HepG2 (cell line): ENCODE measurements around the gene TRPT1. TPM values are rescaled to one million over a fixed set of nuclear protein-coding genes. Genes with fewer than 3 reads are reported as not detected.

Experiments used
- ATAC-seq: fragments of 200-7000 bp; cut with Tn5 transposase; 3 replicates; pipeline ENCODE4 v1.9.1; 2020; ENCODE audit warnings: mild to moderate bottlenecking, moderate library complexity
- BruUV-seq: library from RNA; stranded (reverse); fragments of 400-500 nt; replicated peaks from 2 replicates; lab custom pipeline; 2021; lab: Mats Ljungman, UMichigan
- CTCF ChIA-PET: fragments of 300-600 bp; formaldehyde crosslinking; extraction: SDS; loops from one replicate; lab custom pipeline; 2021; ENCODE audit warnings: low total read pairs, inconsistent platforms, low intra/inter-chr PET ratio; lab: Yijun Ruan, JAX
- POLR2A ChIA-PET: fragments of 350-600 bp; sonication (Branson Sonifier 250); formaldehyde crosslinking; loops from one replicate; lab custom pipeline; 2020; ENCODE audit warnings: antibody characterized with exemption, inconsistent platforms; lab: Yijun Ruan, JAX
- DNase-seq: peaks from one replicate; pipeline ENCODE4 v3.0.0-alpha.2; 2015; ENCODE audit warnings: low spot score
- FAIRE-seq: peaks from 3 replicates; lab custom pipeline; 2011; peaks lifted over from hg19 to GRCh38; lab: Jason Lieb, UNC
- H2AFZ ChIP-seq: one replicate; pipeline ENCODE4 v1.6.1; 2011; ENCODE audit warnings: low read length, inconsistent platforms
- H3K27ac ChIP-seq: fragments of 300-600 bp; 3 replicates; pipeline ENCODE4 v1.8.0; 2011; ENCODE audit warnings: mixed run types, mild to moderate bottlenecking, mixed read lengths, low read length, inconsistent platforms; ENCODE audit not compliant: insufficient read depth; ENCODE audit errors: extremely low read length
- H3K27me3 ChIP-seq, 2 experiments: fragments of 200-600 bp in 1 of 2; 2 replicates in 1 of 2; 3 replicates in 1 of 2; pipeline versions ENCODE4 v1.6.0 to v1.8.0; 2011; ENCODE audit warnings: low read length in 2 of 2, mild to moderate bottlenecking in 2 of 2, moderate library complexity in 2 of 2, inconsistent platforms in 1 of 2; ENCODE audit not compliant: insufficient read depth in 2 of 2, control insufficient read depth in 1 of 2
- H3K36me3 ChIP-seq, 2 experiments: fragments of 200-600 bp in 1 of 2; replicated peaks in 1 of 2; 2 replicates in 1 of 2; 3 replicates in 1 of 2; pipeline versions ENCODE4 v1.5.1 to v1.8.0; 2011; ENCODE audit warnings: low read length in 2 of 2, inconsistent platforms in 1 of 2; ENCODE audit not compliant: insufficient read depth in 2 of 2, control insufficient read depth in 1 of 2
- H3K4me1 ChIP-seq: 2 replicates; pipeline ENCODE4 v1.5.1; 2012; ENCODE audit warnings: low read length, inconsistent platforms; ENCODE audit not compliant: insufficient read depth
- H3K4me2 ChIP-seq: 2 replicates; pipeline ENCODE4 v1.6.0; 2011; ENCODE audit warnings: low read depth, low read length, inconsistent platforms
- H3K4me3 ChIP-seq, 3 experiments: fragments of 200-600 bp in 1 of 3; sonication (generic), shearing (Covaris generic) in 1 of 3; replicated peaks in 1 of 3; 2 replicates each; pipeline ENCODE4 v1.5.1; 2011 to 2016; ENCODE audit warnings: low read length in 3 of 3, inconsistent platforms in 2 of 3, low read depth in 2 of 3, mild to moderate bottlenecking in 2 of 3, control low read depth in 1 of 3, mixed read lengths in 1 of 3; ENCODE audit not compliant: insufficient read depth in 1 of 3
- H3K79me2 ChIP-seq: one replicate; pipeline ENCODE4 v1.6.1; 2011; ENCODE audit warnings: low read length, inconsistent platforms; ENCODE audit not compliant: insufficient read depth
- H3K9ac ChIP-seq: 2 replicates; pipeline ENCODE4 v1.6.0; 2011; ENCODE audit warnings: mild to moderate bottlenecking, low read depth, low read length, inconsistent platforms; ENCODE audit not compliant: insufficient read depth
- H3K9me3 ChIP-seq: 2 replicates; pipeline ENCODE4 v1.5.1; 2012; ENCODE audit warnings: mild to moderate bottlenecking, low read length
- H4K20me1 ChIP-seq: 2 replicates; pipeline ENCODE4 v1.6.0; 2011; ENCODE audit warnings: inconsistent platforms, mild to moderate bottlenecking, low read length, moderate library complexity; ENCODE audit not compliant: insufficient read depth
- AGO1 ChIP-seq: fragments of 200-400 bp; formaldehyde crosslinking; IDR thresholded peaks from 2 replicates; pipeline ENCODE4 v1.6.1; 2017; ENCODE audit warnings: mild to moderate bottlenecking, low read depth, low read length, moderate library complexity; ENCODE audit not compliant: poor library complexity, severe bottlenecking
- SALL1 ChIP-seq: sonication (generic); formaldehyde crosslinking; IDR thresholded peaks from 2 replicates; pipeline ENCODE4 v1.8.0; 2022; ENCODE audit warnings: mild to moderate bottlenecking, missing genetic modification reagents
- SKIL ChIP-seq: sonication (generic); formaldehyde crosslinking; IDR thresholded peaks from 2 replicates; pipeline ENCODE4 v1.8.0; 2022; ENCODE audit warnings: missing genetic modification reagents, mild to moderate bottlenecking, moderate library complexity, borderline replicate concordance
- SP5 ChIP-seq: IDR thresholded peaks from 2 replicates; pipeline ENCODE4 v1.6.1; 2016; ENCODE audit warnings: low read depth, borderline replicate concordance
- TOPORS ChIP-seq: sonication (generic); formaldehyde crosslinking; IDR thresholded peaks from 2 replicates; pipeline ENCODE4 v1.8.0; 2023; ENCODE audit warnings: mild to moderate bottlenecking, missing genetic modification reagents
- ZNF589 ChIP-seq: sonication (generic); formaldehyde crosslinking; conservative IDR thresholded peaks from 2 replicates; pipeline ENCODE4 v1.8.0; 2022; ENCODE audit warnings: mild to moderate bottlenecking, moderate library complexity, missing genetic modification reagents
- ZNF775 ChIP-seq: sonication (generic); formaldehyde crosslinking; IDR thresholded peaks from 2 replicates; pipeline ENCODE4 v1.4.0; 2020; ENCODE audit warnings: missing genetic modification reagents, mild to moderate bottlenecking, moderate library complexity, borderline replicate concordance
- WGBS: methylation state at CpG from one replicate; pipeline ENCODE4 v1.1.6; 2017; ENCODE audit warnings: low lambda C conversion rate; 5-methylcytosine and 5-hydroxymethylcytosine counted together
- in situ Hi-C: cut with HindIII; loops from 2 replicates; pipeline ENCODE4 v1.10.0; 2017; ENCODE audit warnings: low pct_unique_long_range_greater_than_20kb; ENCODE audit not compliant: extremely low pct_ligation_motif_present
- intact Hi-C: fragments of 100-400 bp; cut with micrococcal nuclease; formaldehyde crosslinking; loops from one replicate; pipeline ENCODE4 v1.10.0; 2022; ENCODE audit not compliant: unreplicated experiment
- polyA plus RNA-seq, 8 experiments: library from polyadenylated mRNA; depleted of rRNA in 3 of 8; stranded (reverse) in 7 of 8; unstranded in 1 of 8; fragments of >200 nt; fragmentation: Illumina TruSeq in 4 of 8; extraction: Trizol in 4 of 8; gene quantifications; 2 replicates each; pipeline versions ENCODE4 v1.2.1 to v1.2.3, GENCODE V29; 2011 to 2016; ENCODE audit warnings: low read depth in 4 of 8, missing spikeins in 1 of 8, mixed read lengths in 1 of 8; ENCODE audit not compliant: insufficient read depth in 1 of 8
- total RNA-seq, 5 experiments: library from RNA; depleted of rRNA; stranded (reverse); fragments of >200 nt; fragmentation: Illumina TruSeq; extraction: Trizol; gene quantifications; 2 replicates each; pipeline ENCODE4 v1.2.3, GENCODE V29; 2016; ENCODE audit warnings: low read depth in 1 of 5
- TF ChIP-seq, protein P1 (sequence below): sonication (generic); formaldehyde crosslinking; IDR thresholded peaks from 2 replicates; pipeline ENCODE4 v1.4.0; 2020; ENCODE audit warnings: missing genetic modification reagents, low read depth, mild to moderate bottlenecking, borderline replicate concordance
- TF ChIP-seq, protein P2 (sequence below), 2 experiments: sonication (generic) in 1 of 2; formaldehyde crosslinking in 1 of 2; IDR thresholded peaks; 2 replicates each; pipeline versions ENCODE4 v1.4.0 to v1.6.1; 2018 to 2020; ENCODE audit warnings: missing genetic modification reagents in 2 of 2, borderline replicate concordance in 1 of 2, low read depth in 1 of 2, mild to moderate bottlenecking in 1 of 2, missing biosample characterization in 1 of 2
- TF ChIP-seq, protein P3 (sequence below): sonication (generic); formaldehyde crosslinking; IDR thresholded peaks from 2 replicates; pipeline ENCODE4 v1.4.0; 2020; ENCODE audit warnings: missing genetic modification reagents
- TF ChIP-seq, protein P4 (sequence below): sonication (generic); formaldehyde crosslinking; IDR thresholded peaks from 2 replicates; pipeline ENCODE4 v1.4.0; 2020; ENCODE audit warnings: missing genetic modification reagents

TRPT1 gene
- total and polyA plus RNA-seq, 2 of the 13 experiments (the other 11 are each of a cell fraction or from before 2014, with no cell fraction given) = 24.8 to 40.7 TPM

DNA sequence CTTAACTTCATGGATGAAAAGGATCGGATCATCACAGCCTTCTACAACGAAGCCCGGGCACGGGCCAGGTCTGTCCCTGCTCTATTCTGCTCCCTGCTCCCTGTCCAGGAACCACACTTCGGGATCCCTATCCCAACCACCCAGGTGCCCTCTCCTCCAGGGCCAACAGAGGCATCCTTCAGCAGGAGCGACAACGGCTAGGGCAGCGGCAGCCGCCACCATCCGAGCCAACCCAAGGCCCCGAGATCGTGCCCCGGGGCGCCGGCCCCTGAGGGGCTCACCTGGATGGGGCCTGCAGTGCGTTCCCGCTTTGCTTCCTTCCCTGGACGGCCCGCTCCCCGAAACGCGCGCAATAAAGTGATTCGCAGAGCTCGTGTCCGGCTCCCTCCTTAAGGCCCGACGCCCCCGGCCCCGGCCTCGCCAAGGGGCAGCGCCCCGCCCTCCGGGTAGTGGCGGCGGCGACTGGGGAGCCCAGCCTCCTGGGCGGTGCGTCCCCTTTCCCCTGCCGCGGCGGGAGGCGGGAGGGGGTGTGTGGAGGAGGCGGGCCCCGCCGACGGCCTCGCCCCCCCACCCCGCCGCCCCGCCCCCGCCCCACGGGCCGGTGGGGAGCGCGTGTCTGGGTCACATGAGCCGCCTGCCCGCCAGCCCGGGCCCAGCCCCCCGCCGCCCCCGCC is 8.1 kb upstream of the TRPT1 start, which contains the start of gene VEGFB:
VEGFB (plus strand) TSS at position 672 of the 674 bp plus-strand sequence. CDS start 250 bp downstream, outside the sequence.
- Histone ChIP-seq H3K9ac (peak within 1 kb of the TSS; percentile 68), H3K27ac (peak within 1 kb of the TSS; percentile 43), H2AFZ (no peak within 1 kb of the TSS), H3K79me2 (peaks cover 3% of the 10 kb centered on the region), H3K4me2 (peak within 1 kb of the TSS; percentile 76), H3K9me3 (no peaks in the 10 kb centered on the region), H3K27me3 (no peaks in the 10 kb centered on the region), H4K20me1 (no peaks in the 10 kb centered on the region), H3K4me1 (peaks cover 74% of the 10 kb centered on the region), H3K4me3 (peak within 1 kb of the TSS; percentile 60 to 80 (median 76)), H3K36me3 (no peaks in the 10 kb centered on the region; a peak in 1 of 5 replicates)
- FAIRE-seq = no peak
- ChIA-PET POLR2A (interaction anchor here (1.6 to 1.8 kb wide), 2 partner anchors 8 to 12 kb away, joined by 6 to 7 read pairs; partner anchors contain the start of genes NUDT22 and TRPT1), CTCF (no interaction called here)
- in situ Hi-C loops = no loop called here
- BruUV-seq = no TSS peak
- peak; percentile 8; the same call in 2 of the 3 replicates for ATAC-seq
- DNase-seq = no peak
- WGBS = 12% methylated on average over 12 of the region's 62 CpGs
- intact Hi-C loops = no loop called here
- peak; percentile 3; the same call in 1 of the 2 replicates for TF ChIP-seq TOPORS (CRISPR knock-in tag)
- peak; percentile 41; the same call in 1 of the 2 replicates for TF ChIP-seq SP5
- no peak for TF ChIP-seq ZNF775 (CRISPR knock-in tag)
- peak; percentile 51; the same call in 1 of the 2 replicates for TF ChIP-seq SALL1 (CRISPR knock-in tag)
- TF ChIP-seq, protein P1, sequence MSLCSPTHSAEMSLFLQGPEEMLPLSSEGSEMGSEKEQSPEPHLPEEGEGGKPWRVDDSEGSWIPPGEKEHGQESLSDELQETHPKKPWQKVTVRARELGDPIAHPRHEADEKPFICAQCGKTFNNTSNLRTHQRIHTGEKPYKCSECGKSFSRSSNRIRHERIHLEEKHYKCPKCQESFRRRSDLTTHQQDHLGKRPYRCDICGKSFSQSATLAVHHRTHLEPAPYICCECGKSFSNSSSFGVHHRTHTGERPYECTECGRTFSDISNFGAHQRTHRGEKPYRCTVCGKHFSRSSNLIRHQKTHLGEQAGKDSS (CRISPR knock-in tag) = 0 out of 2 replicates have a peak, but pooled peaks have one; percentile 42
- TF ChIP-seq, protein P2, sequence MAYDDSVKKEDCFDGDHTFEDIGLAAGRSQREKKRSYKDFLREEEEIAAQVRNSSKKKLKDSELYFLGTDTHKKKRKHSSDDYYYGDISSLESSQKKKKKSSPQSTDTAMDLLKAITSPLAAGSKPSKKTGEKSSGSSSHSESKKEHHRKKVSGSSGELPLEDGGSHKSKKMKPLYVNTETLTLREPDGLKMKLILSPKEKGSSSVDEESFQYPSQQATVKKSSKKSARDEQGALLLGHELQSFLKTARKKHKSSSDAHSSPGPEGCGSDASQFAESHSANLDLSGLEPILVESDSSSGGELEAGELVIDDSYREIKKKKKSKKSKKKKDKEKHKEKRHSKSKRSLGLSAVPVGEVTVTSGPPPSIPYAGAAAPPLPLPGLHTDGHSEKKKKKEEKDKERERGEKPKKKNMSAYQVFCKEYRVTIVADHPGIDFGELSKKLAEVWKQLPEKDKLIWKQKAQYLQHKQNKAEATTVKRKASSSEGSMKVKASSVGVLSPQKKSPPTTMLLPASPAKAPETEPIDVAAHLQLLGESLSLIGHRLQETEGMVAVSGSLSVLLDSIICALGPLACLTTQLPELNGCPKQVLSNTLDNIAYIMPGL (CRISPR knock-in tag; IDR thresholded peaks at IDR 0.05; ENCODE audit: borderline replicate concordance in 1 of 2, low read depth in 1 of 2) = peak in 1 of 2 experiments; percentile 38; a peak in 2 of 4 replicates
- TF ChIP-seq ZNF589 (CRISPR knock-in tag) = 0 out of 2 replicates have a peak, but pooled peaks have one; percentile 33
- TF ChIP-seq SKIL (CRISPR knock-in tag) = 0 out of 2 replicates have a peak, but pooled peaks have one; percentile 38
- TF ChIP-seq AGO1 = peak; percentile 87
- TF ChIP-seq, protein P3, sequence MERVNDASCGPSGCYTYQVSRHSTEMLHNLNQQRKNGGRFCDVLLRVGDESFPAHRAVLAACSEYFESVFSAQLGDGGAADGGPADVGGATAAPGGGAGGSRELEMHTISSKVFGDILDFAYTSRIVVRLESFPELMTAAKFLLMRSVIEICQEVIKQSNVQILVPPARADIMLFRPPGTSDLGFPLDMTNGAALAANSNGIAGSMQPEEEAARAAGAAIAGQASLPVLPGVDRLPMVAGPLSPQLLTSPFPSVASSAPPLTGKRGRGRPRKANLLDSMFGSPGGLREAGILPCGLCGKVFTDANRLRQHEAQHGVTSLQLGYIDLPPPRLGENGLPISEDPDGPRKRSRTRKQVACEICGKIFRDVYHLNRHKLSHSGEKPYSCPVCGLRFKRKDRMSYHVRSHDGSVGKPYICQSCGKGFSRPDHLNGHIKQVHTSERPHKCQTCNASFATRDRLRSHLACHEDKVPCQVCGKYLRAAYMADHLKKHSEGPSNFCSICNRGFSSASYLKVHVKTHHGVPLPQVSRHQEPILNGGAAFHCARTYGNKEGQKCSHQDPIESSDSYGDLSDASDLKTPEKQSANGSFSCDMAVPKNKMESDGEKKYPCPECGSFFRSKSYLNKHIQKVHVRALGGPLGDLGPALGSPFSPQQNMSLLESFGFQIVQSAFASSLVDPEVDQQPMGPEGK (CRISPR knock-in tag) = peak; percentile 64
- TF ChIP-seq, protein P4, sequence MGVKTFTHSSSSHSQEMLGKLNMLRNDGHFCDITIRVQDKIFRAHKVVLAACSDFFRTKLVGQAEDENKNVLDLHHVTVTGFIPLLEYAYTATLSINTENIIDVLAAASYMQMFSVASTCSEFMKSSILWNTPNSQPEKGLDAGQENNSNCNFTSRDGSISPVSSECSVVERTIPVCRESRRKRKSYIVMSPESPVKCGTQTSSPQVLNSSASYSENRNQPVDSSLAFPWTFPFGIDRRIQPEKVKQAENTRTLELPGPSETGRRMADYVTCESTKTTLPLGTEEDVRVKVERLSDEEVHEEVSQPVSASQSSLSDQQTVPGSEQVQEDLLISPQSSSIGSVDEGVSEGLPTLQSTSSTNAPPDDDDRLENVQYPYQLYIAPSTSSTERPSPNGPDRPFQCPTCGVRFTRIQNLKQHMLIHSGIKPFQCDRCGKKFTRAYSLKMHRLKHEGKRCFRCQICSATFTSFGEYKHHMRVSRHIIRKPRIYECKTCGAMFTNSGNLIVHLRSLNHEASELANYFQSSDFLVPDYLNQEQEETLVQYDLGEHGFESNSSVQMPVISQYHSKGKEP (CRISPR knock-in tag) = no peak
